ENCODE results near the gene TBCD.
"Not testable (repeated sequence)": the region's sequence is repeated elsewhere in the genome, so short reads cannot be mapped to it uniquely, and the experiment has no call there.

TBCD gene

DNA sequence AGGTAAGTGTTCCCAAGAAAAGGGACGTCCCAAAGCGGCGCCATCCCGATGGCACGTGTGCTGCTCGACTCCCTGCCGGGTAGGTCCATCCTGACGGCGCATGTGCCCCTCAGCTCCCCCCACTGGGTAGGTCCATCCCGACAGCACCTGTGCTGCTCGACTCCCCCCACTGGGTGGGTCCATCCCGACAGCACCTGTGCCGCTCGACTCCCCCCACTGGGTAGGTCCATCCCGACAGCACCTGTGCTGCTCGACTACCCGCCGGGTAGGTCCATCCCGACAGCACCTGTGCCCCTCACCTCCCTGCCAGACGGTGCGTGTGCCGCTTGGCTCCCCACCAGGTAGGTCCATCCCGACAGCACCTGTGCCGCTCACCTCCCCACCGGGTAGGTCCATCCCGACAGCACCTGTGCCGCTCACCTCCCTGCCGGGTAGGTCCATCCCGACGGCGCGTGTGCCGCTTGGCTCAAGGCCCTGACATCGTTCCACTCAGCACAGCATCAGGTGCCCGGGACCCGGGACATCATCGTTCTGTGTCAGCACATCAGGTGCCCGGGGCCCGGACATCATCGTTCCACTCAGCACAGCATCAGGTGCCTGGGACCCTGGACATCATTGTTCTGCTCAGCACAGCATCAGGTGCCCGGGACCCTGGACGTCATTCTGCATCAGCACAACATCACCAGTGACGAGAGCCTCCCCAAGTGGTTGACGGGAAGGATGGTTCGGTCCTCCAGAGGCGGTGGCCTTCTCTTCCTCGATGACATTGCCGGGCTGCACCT, 22.2 kb upstream of the TBCD start:
- DNase-seq, result no peak

DNA sequence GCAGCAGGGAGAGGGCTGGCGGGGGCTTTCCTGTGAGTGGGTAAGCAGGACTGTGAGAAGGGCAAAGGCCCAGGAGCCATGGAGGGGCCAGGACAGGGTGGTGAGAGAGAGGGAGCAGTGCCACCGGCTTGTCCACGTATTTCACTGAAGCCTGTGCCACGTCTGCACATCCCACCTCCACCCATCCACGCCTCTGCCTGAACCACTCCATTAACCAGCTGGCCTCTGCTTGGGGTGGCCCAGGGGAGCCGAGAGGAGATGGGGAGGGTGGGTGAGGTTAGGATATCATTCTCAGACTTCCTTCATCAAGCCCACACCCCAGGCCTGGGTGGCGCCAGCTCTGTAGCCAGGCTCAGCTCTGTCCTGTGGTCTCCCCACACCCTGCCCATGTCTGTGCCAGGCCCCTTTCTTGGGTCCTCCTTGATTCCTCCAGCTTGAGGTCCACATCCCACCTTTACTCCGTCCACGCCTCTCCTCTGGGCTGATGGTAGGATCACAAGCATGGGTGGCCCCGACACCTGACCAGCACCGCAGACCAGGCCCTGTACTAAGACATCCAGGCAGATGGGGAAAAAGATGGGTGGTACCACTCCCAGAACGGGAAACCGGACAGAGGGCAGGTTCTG, 19.6 kb upstream of the TBCD start:
- DNase-seq, result no peak

GRCh38 chr17:82734987-82735866, 16.6 kb upstream of the TBCD start, which contains the start of gene FN3K:
Gene FN3K, plus strand, starts transcription at chr17:82735615. Its CDS starts 22 bp downstream, at chr17:82735637.
- DNase-seq, result peak; percentile 44 to 75

DNA sequence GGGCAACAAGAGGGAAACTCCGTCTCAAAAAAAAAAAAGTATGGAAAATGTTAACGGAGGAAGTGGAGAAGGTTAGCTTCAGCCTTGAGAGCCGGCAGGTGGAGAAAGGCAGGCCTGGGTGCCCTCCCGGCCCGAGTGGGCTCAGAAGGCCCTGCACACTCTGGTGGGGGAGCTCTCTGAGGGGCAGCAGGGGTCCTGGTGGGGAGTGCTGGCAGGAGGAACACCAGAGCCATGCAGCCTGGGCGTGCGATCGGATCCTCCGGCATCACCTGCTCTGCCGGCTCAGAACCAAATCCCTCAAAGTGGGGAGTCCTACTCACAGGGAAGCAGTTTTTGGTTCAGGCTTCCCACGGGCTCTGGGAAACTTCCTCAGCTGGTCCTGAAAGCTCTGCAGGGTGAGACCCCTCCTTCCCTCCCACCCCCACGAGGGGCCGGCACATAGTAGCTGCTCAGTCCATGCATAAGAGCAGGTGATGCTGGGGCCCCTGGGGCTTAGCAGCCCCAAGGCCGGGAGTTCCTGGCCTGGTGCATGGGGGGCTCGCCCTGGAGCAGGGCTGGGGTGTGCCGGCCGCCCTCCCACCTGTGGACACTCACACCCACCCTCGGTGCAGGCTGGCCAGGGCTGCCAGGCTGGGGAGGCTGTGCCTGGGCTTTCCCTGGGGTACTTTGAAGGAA, 15.2 kb upstream of the TBCD start:
- no peak for DNase-seq

GRCh38 chr17:82737967-82738877, 13.6 kb upstream of the TBCD start:
- no peak for DNase-seq

DNA sequence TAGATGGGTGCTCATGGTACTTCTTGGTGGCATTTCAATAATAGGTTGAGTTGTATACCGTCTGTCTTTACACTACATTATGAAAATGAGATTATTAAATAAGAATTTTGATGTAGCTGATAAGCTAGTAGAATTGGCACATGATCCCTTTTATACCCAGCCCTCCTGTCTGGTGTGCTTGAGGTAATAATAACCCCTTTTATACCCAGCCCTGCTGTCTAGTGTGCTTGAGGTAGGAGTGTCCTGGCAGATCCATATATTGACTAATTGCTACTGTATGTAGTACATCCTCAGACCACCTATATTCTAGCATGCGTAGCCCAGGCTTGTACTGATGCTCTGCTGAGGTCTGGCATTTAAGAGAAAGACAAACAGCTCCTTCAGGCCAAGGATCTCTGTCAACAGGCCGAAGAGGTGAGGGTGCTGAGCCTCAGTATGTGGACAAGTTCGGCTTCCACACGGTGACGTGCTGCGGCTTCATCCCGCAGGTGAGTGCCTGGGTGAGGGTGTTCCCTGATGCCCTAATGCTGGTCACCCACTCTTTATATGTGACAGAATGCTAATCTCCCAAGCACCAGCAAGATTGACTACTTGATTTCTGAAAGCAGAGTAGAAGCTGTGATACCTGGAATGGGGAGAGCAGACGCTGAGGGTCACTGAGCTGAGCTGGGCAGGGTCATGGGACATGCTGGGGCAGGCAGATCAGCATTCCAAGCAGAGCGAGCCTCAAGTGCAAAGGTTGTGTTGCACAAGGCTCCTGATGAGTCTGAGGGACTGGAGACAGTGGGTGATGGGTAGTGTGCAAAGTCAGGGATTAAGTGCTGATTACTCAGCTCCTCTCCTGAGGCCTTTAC, 10.7 kb upstream of the TBCD start:
- no peak for DNase-seq

GRCh38 chr17:82743344-82744219, 8.3 kb upstream of the TBCD start:
- DNase-seq, result no peak

DNA sequence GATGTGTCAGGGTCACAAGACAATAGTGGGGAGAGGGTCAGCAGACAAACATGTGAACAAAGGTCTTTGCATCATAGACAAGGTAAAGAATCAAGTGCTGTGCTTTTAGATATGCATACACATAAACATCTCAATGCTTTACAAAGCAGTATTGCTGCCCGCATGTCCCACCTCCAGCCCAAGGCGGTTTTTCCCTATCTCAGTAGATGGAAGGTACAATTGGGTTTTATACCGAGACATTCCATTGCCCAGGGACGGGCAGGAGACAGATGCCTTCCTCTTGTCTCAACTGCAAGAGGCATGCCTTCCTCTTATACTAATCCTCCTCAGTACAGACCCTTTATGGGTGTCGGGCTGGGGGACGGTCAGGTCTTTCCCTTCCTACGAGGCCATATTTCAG, 7.1 kb upstream of the TBCD start:
- DNase-seq, result not testable (repeated sequence)

GRCh38 chr17:82745524-82745923, 6.3 kb upstream of the TBCD start:
- DNase-seq, result no peak

GRCh38 chr17:82748756-82749155, 3.1 kb upstream of the TBCD start:
- no peak for DNase-seq

- no peak for DNase-seq
Observed at GRCh38 chr17:82750241-82750908, 1.5 kb upstream of the TBCD start.

DNA sequence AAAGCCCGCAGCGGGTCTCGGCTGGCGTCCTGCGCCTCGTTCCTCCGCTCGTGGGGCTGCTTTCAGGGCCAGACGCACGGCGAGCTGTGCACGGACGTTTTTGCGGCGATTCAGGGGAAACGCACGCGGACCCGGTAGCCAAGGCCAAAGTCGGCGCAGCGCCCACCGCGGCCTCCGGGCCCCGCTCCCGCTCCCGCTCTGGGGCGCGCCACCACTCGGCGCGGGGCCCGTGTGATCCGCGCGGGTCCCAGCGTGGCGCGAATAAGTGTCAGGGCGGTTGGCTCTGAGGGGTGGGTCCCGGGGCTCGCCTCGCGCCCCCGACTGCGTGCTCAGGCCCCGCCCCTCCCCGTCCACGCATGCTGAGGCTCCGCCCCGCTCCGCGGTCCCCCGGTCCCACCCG, 694 bp upstream of the TBCD start:
- DNase-seq, result peak in 1 of 2 experiments; percentile 79

- DNase-seq, result no peak
Observed at GRCh38 chr17:82752371-82753200, 721 bp downstream of the TBCD start.

DNA sequence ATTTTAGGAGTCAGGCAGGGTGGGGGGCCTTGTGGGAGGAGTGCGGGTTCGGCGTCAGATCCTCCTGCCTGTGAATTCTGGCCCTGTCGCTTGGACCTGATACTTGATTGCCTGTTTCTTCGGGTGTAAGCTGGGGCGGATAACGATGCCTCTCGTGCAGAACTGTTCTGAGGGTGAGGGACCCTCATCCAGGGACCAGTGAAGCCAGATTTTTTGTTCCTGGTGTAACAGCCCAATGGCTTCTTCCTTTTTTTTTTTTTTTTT, 1.3 kb downstream of the TBCD start:
- DNase-seq, result no peak

GRCh38 chr17:82754297-82755208, 2.7 kb downstream of the TBCD start:
- no peak for DNase-seq

- no peak for DNase-seq
Observed at GRCh38 chr17:82756166-82756565, 4.3 kb downstream of the TBCD start.

DNA sequence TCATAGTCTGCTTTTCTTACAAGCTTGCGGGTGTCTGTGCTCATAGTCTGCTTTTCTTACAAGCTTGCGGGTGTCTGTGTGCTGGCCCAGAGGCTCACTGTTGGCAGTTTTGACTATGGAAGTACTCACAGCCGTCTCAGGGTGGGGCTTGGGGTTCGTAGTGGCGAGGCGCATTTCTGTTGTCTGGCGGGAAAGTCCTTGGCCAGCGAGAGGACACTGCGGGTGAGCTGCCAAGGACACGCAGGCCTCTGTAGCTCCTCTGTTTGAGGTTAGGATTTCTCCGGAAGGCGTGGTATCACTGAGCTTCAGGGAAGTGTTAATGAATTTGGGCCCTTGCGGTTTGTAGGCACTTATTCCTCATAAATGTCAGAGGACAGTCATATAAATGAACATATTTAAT, 13.5 kb downstream of the TBCD start:
- no peak for DNase-seq

All from NCI-H1930 (cell line).